Right ventricle myocardium superior (tissue), 1 donor: Measurements from ENCODE around the gene ATP6V0D1. TPM values are rescaled to one million over a fixed set of nuclear protein-coding genes. Genes with fewer than 3 reads are reported as not detected.

Experiments
- ATAC-seq: fragments of 200-7000 bp; cut with Tn5 transposase; one replicate; pipeline ENCODE4 v1.9.1; 2020; ENCODE audit warnings: mild to moderate bottlenecking; ENCODE audit not compliant: poor library complexity
- DNase-seq: peaks from one replicate; pipeline ENCODE4 v3.0.0-alpha.2; 2020
- intact Hi-C: fragments of 100-400 bp; cut with DNase I; formaldehyde crosslinking; loops from one replicate; pipeline ENCODE4 v1.11.2; 2022
- total RNA-seq: library from RNA; stranded (reverse); fragmentation: NEBNext Ultra II Directional; extraction: Animal tissue kit (Norgen Biotek cat#: 25700); gene quantifications from one replicate; pipeline ENCODE4 v1.2.1, GENCODE V29; 2021
- donor health status: DM: no; HTN: yes; CAD: no; lungs with severe emphysema.

Gene ATP6V0D1
- total RNA-seq, 1 donor from 2014 or later = 59.9 TPM

DNA sequence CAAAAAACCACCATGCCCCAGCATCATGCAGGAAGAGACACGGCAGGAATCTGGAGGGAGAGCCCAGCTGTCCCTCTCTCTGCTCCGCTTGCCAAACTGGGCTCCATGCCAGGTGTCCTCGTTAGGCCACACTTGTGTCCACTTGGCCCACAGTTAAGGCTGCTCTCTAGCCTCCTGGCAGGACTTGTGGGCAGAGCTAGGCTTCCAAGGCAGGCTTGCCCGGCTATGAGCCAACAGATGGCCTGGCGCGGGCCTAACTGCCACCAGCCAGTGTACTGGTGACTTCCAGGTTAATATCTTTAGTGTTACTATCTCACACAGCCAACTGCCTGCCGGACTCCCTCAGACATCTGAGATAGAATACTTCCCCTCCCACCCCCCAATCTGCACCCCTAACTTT lies 10.6 kb downstream of the ATP6V0D1 start:
- intact Hi-C loops = no loop called here
- ATAC-seq = peak; percentile 90
- peak; percentile 94 for DNase-seq

DNA sequence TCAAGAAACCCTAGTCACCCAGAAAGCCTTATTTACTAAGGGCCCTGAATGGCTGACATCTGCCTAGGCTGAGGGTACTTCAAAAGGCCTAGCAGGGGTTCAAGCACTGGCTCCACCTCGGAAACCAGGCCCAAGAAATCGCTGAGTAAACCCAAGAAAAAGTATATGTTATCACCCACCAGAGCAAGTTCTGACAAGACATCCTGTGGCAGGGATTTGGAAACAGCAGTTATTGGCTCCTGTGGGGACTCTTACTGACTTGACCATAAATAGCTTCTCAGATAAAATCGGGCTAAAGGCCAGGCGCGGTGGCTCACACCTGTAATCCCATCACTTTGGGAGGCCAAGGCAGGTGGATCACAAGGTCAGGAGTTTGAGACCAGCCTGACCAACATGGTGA lies 12.2 kb downstream of the ATP6V0D1 start:
- intact Hi-C loops = no loop called here
- ATAC-seq (no peak), DNase-seq (peak; percentile 27)

DNA sequence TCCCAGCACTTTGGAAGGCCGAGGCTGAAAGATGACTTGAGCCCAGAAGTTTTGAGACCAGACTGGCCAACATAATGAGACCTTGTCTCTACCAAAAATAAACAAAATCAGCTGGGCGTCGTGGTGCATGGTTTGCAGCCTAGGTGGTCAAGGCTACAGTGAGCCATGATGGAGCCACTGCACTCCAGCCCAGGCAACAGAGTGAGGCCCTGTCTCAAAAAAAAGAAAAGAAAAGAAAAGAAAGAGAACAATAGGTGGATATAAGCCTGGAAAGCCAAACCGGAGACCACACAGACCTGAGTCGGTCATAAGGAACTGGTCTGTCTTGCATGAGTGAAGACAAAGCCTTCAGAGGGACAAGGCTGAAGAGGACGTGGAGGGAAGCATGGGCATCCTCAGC lies 14.4 kb downstream of the ATP6V0D1 start:
- DNase-seq = no peak
- intact Hi-C loops = no loop called here
- ATAC-seq = no peak

DNA sequence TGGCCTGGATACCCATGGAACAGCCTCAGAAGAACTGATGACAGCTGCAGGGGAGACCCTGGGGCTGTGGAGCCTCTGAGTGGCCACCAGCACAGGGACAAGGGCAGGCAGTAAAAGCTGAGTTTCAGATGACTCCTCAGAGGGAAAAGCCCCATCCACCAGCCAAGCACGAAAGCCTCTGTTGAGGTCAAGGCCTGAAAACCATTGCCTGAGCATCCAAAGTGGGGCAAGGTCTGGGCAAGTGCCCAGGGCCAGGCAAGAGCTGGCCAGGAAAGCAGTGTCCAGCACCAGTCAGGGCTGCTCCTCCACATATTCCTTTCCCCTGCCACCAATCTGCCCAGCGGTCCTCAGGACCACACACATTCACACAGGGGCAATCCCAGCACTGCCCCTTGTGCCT lies 16.4 kb downstream of the ATP6V0D1 start:
- ATAC-seq (no peak), DNase-seq (no peak)
- intact Hi-C loops = loop anchor here (2.0 kb wide), 1 partner anchor 38 kb away; no protein-coding TSS in a partner anchor

DNA sequence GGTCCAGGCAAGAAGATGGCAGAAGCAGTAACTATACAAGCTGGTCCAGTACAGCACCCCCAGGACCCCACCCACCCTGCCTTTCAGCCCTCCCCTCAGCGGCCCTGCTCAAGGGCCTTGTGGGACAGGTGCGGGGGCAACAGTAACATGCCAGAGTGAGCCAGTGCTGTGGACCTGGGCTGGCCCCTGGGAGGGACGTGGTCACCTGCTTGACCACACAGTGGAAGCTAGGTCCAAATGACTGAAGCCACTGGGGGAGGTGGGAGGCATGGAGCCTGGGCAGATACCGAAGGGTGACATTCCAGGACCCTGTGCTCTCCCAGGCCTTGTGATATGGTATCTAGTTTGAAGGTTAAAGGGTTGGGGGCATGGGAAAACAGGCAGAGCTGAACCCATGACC lies 17.3 kb downstream of the ATP6V0D1 start:
- ATAC-seq (no peak), DNase-seq (no peak)
- intact Hi-C loops = loop anchor here (2.0 kb wide), 1 partner anchor 37 kb away; no protein-coding TSS in a partner anchor

DNA sequence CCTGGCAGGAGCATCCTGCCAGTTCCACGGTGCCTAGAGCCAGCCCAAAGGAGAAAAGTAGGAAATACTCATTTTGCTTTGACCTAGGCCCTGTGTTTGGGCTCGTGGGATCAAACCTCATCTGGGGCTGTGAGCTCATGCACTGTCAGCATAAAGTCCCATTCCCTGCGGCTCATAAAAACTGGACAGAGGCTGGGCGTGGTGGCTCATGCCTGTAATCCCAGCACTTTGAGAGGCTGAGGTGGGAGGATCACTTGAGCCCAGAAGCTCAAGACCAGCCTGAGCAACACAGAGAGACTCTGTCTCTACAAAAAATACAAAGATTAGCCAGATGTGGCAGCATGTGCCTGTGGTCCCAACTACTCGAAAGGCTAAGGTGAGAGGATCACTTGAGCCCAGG lies 17.9 kb downstream of the ATP6V0D1 start:
- DNase-seq (peak; percentile 40), ATAC-seq (no peak)
- intact Hi-C loops = no loop called here

DNA sequence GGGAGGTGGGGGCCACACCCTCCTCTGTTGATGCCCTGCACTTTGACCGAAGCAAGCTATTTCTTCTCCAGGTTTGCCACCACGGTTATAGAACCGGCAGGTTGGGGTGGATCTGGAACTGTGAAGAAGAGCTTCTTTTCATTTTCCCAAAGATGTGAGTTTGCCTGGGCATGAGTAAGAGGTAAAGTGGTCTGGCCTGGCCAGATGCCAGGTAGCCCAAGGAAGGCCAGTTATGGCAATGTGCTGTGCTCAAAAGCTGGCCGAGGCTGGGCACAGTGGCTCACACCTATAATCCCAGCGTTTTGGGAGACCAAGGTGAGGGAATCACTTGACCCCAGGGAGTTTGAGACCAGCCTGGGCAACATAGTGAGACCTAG lies 18.7 kb downstream of the ATP6V0D1 start:
- ATAC-seq = no peak
- intact Hi-C loops = no loop called here
- DNase-seq = no peak

DNA sequence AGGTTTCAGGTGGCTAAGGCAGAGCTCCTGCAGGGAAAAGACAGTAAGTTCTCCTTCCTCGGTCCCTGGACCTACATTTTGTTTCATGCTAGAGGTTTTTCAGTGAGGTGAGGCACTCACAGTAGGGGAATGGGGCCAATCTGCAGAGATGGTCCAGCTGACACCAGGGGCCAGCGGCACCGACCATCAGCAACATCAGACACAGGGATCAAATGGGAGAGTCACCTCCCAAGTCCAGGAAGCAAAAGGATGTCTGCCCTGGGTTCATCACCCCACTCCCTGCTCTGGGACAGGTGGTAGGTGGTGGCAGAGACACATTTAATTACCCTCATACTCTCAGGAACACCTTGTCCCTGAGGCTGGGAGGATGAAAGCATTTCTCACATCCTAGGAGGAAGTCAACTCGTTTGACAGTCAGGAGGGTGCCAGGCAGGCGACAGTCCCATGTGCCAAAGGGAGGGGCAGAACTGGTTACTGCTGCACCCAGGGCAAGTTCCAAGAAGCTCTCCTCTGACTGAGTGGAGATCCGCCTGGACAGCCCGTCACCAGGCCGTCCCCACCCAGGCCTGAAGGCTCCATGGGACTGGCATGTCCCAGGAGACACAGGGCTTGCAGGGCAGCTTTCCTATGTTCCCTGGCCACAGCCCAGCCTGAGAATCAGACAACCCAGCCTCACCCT lies 19.2 kb downstream of the ATP6V0D1 start:
- intact Hi-C loops = no loop called here
- no peak for ATAC-seq
- no peak for DNase-seq

DNA sequence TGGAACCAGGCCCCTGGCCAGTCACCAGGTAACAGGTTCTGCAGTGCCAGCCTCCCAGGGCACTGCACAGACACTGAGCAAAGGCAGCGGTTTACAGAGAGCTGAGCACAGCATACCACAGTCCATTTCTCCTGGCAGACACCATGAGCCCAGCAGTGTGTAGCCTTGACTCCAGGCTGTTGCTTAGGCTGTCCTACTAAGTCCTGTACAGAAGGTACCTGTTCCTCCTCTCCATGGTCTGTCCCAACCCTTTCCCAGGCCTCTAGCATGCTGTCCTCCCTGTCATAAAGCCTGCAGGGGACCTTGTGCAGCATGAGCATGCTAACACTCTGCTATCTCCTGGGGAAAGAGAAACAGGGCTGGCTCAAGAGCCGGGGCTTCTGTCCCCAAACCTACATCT lies 20.0 kb downstream of the ATP6V0D1 start:
- intact Hi-C loops = no loop called here
- ATAC-seq = no peak
- no peak for DNase-seq

DNA sequence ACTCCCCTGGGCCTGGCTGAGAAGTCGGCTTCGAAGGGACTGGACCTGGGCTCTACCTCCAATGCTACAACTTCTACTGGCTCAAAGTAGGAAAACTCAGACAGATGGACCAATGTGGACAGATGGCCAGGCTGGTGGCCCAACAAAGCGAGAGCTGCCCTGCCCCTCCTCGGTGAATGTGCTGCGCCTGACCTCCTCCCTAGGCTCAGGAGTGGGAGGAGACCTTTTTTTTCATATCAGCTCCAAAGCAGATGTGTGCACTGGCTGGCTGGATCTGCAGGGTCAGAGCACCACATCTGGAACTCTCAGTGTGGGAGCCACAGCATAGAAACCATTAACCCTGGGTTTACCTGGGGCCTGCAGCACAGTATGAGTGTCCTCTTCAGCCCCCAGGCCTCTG lies 20.8 kb downstream of the ATP6V0D1 start:
- peak; percentile 25 for ATAC-seq
- intact Hi-C loops = no loop called here
- DNase-seq = peak; percentile 64

DNA sequence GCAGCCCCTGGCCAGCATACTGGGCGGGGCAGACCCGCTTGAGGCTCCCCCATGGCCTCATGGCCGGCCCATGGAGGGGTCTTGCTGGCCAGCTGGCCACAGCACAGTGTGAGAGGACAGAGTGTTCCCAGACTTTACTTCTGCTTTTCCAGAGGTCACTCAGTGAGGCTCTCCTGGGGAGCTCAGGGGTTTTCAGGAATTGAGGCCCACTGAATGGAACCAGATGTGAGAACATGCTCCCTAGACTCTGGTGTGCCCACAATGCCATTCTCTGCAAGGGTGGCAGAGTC lies 21.2 kb downstream of the ATP6V0D1 start:
- peak; percentile 71 for DNase-seq
- peak; percentile 54 for ATAC-seq
- intact Hi-C loops = no loop called here

DNA sequence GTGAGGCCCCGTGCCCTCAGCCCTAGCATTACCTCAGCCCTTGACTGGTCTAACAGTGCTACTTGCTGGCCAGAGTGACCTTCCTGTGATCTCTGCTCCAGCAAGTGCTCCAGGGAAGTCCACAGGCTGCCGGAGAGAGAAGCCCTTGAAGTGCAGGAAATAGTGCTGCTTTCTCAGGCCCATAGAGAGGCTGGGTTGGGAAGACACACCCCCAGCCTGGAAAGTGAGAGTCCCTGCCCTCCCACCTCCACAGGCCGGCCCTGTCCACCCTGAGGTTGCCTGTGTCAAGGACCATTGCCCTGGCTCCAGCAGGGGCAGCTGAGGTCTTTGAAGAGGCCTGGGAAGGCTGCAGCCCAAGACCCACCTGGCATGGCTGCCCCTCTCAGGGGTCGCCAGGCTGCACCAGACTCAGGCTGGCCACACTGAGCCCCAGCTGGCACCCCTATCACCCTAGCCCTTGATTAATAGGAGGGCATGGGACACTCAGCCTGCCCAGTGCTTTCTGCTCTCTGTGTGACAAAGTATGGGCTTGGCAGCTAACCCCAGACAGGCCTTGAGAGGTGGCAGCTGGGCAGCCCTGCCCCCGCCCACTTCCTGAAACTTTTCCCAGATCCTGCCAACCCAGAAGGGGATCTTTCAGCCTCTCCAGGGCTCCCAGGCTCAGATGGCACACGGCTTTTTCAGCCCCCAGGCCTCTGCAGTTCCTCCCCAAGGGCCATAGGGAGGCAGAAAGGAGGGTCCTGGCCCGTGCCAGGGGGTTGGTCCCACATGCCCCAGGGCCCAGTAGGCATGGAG lies 21.7 kb downstream of the ATP6V0D1 start:
- peak; percentile 59 for ATAC-seq
- DNase-seq = peak; percentile 79
- intact Hi-C loops = no loop called here

DNA sequence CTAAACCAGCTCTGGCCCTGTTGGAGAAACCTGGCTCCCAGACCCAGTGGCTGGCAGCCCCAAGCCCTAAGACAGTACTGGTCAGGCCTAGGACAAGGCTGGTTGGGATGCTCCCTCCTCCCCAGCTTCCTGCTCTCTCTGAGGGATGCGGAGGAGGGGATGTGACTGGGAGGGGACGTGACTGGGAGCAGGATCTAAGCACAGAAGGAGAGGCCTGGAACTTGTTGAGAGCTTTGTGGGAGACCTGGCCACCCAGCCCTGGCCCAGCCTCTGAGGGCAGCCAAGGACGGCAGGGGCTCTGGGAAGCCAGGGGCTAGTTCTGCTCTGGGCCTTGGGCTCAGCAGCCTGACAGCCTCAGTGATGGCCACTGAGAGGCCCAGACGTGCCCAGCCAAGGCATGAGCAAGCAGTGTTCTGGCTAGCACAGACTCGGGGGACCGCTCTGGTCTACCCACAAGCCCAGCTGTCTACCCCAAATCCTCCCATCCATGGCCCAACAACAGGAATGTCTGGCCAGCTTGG lies 22.8 kb downstream of the ATP6V0D1 start:
- intact Hi-C loops = no loop called here
- peak; percentile 73 for DNase-seq
- peak; percentile 16 for ATAC-seq

DNA sequence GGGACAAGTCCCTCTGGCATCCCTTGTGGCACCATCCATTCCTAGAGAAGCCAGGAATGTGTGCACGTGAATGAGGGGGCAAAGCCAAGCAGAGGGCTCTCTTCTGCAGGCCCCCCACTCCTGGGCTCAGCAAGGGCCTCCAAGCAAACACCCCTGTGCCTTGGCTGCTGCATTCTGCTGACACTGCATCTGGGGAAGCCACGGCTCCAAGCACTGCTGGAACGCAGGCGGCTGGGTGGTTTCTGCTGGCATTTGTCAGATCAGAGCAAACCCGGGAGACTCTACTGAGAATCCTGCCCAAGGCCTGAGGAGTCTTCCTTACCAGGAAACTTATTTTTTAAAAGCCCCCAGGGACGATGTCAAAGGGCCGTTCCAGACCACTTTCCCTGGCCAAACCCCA lies 23.3 kb downstream of the ATP6V0D1 start:
- no peak for DNase-seq
- intact Hi-C loops = no loop called here

DNA sequence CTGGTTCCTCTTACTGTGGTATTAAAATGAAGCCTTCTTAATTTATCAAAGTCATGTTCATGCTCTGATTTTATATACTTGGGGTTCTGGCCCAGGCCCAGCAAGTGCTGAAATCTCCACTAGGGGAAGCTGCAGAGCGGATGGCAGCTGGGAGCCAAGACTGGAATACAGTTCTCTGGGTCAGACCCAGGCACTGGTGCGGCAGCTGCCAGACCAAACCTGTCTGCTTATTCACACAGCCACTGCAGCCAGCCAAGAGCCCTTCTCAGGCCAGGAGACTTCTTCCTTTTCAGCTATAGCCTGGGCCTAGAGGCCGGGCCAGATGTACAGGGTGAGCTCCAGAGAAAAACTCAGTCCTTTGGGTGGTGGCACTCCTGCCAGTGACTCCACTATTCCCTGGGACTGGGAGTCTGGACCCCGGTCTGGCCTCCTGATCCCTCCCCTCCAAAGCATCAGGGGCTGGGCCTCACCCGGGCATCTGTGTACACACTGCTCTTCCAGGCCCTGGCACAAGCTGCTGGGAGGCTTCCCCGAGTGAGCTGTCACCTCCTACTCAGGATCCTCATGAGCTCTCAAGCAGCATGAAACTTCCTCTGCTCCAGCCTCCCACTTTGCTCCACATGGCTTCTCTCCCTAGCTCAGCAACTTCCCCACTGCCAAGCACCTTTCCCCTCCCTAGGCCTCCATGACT lies 24.4 kb downstream of the ATP6V0D1 start:
- intact Hi-C loops = no loop called here
- ATAC-seq = peak; percentile 57

More for the DNA sequence above, 23.3 kb downstream of the ATP6V0D1 start:
- no peak for ATAC-seq

DNA sequence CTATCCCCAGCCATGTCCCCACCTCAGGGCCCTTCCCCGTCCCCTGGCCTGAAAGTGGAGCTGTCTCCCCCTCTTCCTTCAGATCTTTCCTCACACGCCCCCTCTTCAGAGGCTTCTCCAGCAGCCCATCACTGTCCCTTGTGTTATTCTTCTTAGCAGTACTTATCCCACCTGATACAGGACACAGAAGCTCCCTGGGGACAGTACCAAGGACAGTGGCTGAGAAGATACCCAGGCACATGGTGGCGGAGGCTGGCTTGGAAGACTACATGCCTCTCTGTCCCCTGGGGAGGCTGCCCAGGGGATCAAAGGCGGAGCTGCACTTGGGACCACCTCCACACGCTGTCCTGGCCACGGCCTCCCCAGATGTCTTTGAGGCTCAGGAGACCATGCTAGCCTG lies 26.1 kb downstream of the ATP6V0D1 start:
- intact Hi-C loops = no loop called here
- ATAC-seq (no peak), DNase-seq (no peak)

More for the DNA sequence above, 24.4 kb downstream of the ATP6V0D1 start:
- DNase-seq = peak; percentile 88

DNA sequence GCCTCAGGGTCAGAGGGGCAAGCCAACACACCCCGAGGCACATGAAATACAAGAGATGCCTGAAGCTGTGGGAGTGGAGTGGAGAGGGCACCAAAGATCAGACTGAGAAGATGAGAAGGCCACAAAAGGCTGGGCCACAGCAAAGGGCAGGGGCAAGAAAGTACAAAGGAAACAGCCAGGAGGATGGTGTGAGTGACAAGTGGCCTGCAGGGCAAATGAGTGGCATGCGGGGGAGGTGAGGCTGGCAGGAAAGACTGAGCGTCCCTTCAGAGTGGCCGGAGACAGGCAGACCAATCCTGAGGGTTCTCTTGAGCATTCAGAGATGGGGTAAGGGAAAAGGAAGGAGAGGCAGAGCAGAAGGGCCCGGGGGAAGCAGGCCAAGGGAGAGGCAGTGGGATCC lies 26.9 kb downstream of the ATP6V0D1 start:
- intact Hi-C loops = no loop called here
- DNase-seq (no peak), ATAC-seq (no peak)

DNA sequence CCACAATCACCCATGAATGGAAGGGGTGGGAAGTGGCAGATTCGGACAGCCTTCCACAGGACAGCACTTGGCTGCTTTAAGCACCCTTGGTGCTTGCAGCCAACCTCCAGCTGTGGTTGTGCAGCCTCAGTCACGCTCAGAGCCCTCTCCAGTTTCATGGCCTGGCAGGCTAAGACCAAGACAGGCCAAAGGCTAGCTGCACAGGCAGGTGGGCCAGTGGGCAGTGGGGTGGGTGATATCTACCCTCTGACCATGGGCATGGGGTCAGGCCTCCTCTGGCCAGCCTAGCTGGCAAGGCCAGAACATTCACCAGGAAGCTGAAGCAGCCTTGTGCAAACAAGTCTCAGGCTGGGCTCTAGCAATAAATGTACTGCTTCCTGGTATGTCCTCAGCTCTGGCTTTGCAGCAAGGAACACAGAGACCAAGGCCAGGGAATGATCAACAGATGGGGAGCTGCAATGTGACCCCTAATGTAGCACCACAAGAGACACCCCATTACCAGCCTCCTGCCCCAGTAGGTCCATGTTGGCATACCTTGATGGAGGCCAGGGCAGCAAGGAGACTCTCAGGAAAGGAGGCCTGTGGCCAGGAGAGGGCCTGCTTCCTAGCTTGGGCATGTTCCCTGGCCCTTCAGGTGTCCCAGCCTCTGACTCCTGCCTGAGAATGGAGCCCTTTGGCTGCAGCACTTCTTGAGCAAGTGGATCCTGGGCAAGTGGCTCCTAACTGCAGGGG lies 29.1 kb downstream of the ATP6V0D1 start:
- intact Hi-C loops = no loop called here
- ATAC-seq (no peak), DNase-seq (peak; percentile 51)
